Fibroblast of the conjunctiva (primary cell): ENCODE data around the gene CNTNAP2.
"Not testable (repeated sequence)": the region's sequence is repeated elsewhere in the genome, so short reads cannot be mapped to it uniquely, and the experiment has no call there.

ENCODE experiments used
- DNase-seq: peaks from one replicate; pipeline ENCODE4 v3.0.0-alpha.2; 2010; ENCODE audit warnings: low read depth

The CNTNAP2 gene

DNA sequence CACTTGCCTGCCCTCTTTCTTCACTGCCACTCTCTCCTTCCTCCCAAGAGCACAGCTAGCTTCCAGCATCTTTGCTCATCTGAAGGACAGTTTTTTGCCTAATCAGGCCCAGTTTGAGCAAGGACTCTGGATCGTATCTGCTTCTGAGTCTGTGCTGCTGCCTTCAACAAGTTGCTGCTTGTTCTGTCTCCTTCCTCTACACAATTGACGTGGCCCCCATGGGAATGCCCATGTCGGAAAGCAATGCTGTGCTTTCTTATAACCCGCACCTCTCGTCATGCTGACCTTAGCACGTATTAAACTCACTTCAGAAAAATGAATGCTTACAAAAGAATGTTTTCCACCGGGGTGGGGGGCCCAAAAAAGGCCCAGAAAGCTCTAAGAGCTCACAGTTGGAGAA is 2149.3 kb downstream of the CNTNAP2 start:
- DNase-seq, result no peak

- no peak for DNase-seq
Measured at GRCh38 chr7:148266795-148267194, 2150.2 kb downstream of the CNTNAP2 start.

- no peak for DNase-seq
Measured at GRCh38 chr7:148270576-148270975, 2154.0 kb downstream of the CNTNAP2 start.

DNA sequence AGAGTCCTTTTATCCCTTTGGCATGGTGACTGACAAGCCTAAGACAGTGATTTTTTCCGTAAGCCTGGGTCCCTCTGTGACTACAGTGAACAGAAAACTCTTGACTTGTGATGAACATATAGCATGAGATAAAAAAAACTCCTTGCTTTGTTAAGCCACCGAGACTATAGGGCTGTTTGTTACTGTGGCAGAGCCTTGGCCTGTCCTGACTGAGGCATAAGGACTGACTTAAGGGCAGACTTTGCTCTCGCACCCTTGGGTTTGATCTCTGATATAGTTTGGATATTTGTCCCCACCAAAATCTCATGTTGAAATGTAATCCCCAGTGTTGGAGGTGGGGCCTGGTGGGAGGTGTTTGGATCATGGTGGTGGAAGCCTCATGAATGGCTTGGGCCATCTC is 2157.5 kb downstream of the CNTNAP2 start:
- no peak for DNase-seq

DNA sequence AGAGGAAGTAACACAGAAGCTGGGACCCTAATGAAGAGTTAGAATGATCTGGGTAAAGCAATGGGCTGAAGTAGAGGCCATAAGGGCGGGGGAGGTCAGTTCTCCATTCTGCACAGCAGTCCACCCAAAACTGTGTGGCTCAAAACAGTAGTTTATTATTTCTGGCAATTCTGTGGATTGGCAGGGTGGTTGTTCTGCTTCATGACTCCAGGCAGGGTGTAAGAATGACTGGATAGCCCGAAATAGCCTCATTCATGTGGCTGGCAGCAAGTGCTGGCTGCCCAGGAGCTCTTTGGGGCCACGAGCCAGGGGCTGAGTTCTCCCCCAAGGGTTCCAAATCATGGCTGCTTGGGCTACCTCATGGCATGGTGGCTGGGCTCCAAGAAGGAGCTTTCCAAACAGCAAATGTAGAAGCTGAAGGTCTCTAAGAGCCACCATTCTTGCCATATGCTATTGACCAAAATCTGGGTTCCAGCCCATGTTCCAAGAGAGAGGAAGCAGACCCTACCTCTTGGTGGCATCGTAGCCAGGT is 2158.8 kb downstream of the CNTNAP2 start:
- no peak for DNase-seq

DNA sequence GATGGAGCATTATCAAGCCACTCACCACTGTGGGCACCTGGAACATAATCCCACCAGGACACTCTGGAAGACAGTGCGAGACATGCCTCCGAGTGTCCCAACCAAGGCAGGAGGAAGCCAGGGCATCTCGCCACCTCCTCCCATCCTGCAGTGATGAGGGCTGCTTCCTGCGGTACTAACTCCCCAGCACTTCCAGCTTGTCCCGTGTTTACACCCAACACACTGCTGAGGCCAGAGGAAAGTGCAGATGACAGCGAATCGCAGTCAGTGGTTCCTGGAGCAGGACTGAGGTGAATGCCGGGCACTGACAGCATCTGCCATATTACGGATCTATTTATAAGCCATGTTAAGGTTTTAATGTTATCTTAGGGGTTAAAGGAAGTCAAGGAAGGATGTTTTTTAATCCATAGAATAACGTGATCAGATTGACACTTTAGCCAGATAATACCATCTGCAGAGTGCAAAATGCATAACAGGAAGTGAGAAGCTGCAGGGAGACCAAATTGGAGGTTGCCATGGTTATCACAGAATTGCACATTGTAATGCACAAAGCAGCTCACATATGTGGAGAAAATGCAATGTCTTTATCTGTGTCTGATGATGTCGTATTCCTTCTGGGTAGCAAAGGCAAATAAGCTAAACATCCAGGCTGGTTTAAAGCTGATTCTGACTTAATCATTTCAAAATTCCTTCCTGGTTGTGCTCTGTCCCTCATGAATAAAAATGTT is 2159.9 kb downstream of the CNTNAP2 start:
- DNase-seq, result no peak

DNA sequence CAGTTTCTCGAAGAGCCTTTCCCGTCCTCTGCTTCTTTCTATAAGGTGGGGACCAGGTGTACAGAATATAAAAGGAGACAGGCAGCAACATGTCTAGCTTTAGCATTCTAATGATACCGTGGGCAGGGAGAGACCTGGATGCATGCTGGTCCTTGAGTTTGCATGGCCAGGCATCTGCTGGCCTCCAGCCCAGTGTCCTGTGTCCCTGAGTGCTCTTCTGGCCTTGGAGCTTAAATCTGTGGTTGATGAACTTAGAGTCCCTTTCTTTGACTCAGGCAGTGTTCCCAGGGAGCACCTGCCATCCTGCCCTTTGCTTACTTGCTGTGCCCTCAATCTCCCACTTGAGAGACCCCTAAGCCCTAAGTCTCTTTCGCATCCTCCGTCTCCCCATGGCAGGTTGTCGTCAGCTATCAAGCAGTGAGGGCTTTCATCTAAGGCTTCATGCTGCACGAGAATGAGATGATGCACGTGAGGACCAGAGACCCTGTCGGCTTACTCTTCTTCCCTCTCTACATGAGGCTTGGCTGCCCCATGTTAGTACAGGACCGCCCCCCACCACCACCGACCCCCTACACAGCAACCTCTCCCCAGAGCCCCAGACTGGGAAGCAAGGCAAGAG is 2160.6 kb downstream of the CNTNAP2 start:
- no peak for DNase-seq

DNA sequence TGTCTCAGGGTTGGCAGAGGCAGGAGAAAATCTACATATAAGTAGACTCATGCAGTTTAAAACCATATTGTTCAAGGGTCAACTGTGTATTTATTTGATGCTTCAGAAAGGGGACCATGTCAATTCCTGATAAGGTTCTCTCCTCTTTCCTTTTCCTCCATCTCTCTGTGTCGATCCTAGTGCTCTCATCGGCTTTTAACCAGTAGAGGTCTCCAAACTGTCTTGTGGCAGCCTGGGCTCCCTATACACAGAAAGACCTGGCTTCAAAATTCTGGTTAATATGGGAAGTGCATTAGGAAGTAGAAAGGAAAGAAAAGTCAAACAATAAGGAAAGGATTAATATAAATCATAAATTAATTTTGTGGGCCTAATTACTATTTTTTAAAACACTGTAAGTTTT is 2169.5 kb downstream of the CNTNAP2 start:
- no peak for DNase-seq

DNA sequence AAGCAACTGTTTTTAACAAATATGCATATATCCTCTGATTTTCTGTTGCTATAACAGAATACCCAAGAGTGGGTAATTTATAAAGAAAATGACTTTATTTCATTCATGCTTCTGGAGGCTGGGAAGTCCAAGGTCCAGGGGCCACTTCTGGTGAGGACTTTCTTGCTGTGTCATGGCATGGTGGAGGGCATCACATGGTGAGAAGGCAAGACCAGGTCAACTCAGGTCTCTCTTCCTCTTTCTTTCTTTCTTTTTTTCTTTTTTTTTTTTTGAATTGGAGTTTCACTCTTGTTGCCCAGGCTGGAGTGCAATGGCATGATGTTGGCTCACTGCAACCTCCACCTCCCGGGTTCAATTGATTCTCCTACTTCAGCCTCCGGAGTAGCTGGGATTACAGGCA is 2170.9 kb downstream of the CNTNAP2 start:
- DNase-seq, result no peak

- no peak for DNase-seq
Measured at GRCh38 chr7:148288592-148289151, 2172.1 kb downstream of the CNTNAP2 start.

DNA sequence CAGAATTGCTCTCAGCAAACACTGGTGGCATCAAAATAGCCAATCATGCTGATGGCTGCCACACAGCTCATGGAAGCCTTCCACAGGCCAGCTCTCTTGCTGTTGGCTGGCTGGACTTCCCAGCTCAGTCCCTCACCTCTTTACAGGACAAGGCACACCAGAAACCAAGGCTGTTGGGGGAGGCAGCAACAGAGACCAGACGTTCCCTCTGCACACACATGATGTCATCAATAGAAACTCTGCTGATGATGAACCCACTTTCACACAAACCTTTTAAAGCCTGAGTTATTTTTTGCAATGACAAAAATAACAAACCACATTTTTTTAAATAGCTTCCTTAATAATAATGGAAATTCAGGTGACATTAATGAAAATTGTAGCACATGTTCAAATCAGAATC is 2173.0 kb downstream of the CNTNAP2 start:
- no peak for DNase-seq

- DNase-seq, result no peak
Measured at GRCh38 chr7:148290538-148290937, 2173.9 kb downstream of the CNTNAP2 start.

DNA sequence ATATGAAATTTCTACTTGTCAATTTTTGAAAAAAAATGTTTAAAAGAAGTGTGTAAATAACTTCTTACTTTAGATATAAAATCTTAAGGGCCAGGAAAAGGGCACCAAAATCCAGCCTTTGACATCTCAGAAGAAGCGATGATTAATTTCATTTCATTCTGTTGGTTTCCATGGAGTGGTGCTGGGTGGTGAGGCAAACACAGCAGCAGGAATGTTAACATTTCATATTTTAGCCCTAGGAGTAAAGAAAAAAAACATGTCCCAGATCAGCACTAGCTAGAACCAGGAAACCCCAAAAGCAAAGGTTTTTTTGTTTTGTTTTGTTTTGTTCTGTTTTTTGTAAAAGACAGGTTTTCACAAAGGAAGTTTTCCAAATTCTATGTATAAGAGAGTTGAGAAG is 2175.2 kb downstream of the CNTNAP2 start:
- DNase-seq, result no peak

DNA sequence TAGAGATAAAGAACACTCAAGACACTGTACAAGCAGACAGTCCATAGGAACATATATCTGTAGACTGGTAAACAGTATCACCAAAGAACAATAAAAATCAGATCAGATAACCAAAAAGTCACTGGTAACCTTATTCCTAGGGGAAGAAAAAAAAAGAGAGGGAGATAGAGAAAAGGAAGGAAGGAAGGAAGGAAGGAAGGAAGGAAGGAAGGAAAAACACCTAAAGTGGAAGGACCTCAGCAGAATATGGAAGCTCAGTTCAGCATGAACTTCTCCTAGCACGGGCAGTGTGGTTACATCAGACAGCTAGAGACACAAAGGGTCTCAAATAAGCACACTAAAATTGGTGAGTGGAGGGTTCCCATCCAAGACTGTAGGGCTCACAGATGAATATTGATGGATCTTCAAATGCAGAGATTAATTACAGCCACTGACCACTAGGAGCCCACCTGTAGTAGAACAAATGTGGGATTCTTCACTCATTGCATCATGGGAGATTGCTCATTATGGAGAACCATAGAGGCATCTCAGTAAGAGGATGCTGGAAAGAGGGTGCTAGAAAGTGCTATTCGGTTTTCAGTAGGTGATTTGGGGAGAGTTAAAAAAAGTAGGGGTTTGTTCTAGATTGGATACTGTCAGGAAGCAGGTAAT is 2180.5 kb downstream of the CNTNAP2 start:
- no peak for DNase-seq

- DNase-seq, result not testable (repeated sequence)
Measured at GRCh38 chr7:148298768-148299167, 2182.2 kb downstream of the CNTNAP2 start.

- no peak for DNase-seq
Measured at GRCh38 chr7:148299350-148300276, 2183.0 kb downstream of the CNTNAP2 start.

DNA sequence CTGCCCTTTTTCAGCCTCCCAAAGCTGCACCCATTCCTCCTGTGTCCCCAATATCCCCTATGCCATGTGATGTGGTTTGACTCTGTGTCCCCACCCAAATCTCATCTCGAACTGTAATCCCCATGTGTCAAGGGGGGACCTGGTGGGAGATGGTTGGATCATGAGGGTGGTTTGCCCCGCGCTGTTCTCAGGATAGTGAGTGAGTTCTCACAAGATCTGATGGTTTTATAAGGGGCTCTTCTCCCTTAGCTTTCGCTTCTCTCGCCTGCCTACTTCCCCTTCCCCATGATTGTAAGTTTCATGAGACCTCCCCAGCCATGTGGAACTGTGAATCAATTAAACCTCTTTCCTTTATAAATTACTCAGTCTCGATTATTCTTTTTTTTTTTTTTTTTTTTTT is 2185.8 kb downstream of the CNTNAP2 start:
- not testable (repeated sequence) for DNase-seq

- peak; percentile 93 for DNase-seq
Measured at GRCh38 chr7:148303295-148304082, 2186.9 kb downstream of the CNTNAP2 start.

- no peak for DNase-seq
Measured at GRCh38 chr7:148304083-148304335, 2187.4 kb downstream of the CNTNAP2 start.

GRCh38 chr7:148304456-148304855 is 2187.9 kb downstream of the CNTNAP2 start:
- no peak for DNase-seq

DNA sequence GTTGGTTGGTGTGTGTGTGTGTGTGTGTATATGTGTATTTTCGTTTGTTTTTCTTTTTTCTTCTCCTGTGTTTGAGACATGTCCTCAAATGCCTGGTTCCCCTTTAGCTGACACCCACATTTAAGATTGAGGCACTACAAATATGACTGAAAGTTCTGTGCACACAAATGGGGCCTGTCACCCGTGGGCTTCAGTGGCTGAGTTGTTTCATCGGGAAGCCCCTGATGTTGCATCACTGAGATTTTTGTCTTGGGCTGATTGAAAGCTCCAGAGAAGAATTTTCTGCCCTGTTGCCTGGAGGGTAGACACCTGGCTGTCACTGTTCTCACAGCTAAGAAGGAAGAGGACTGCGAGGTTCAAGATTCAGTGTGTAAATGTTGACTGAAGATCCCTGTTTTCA is 2190.2 kb downstream of the CNTNAP2 start:
- DNase-seq, result no peak
